Muscle layer of duodenum (tissue), 2 donors: ENCODE results near the gene LAIR2.
"Not testable (repeated sequence)": the region's sequence is repeated elsewhere in the genome, so short reads cannot be mapped to it uniquely, and the experiment has no call there.

Experiments used
- H3K27ac ChIP-seq: one replicate; pipeline ENCODE4 v1.7.0; 2013; ENCODE audit warnings: mild to moderate bottlenecking, low read length
- H3K27me3 ChIP-seq: one replicate; pipeline ENCODE4 v1.7.0; 2013; ENCODE audit warnings: low read depth, mild to moderate bottlenecking, control low read depth, low read length
- H3K36me3 ChIP-seq, 2 donors: one replicate each; pipeline ENCODE4 v1.7.0; 2013; ENCODE audit warnings: low read length in 2 of 2, control low read depth in 1 of 2, mild to moderate bottlenecking in 1 of 2; ENCODE audit not compliant: insufficient read depth in 2 of 2, control insufficient read depth in 1 of 2
- H3K4me1 ChIP-seq, 2 donors: one replicate each; pipeline ENCODE4 v1.7.0; 2013; ENCODE audit warnings: low read length in 2 of 2, mild to moderate bottlenecking in 2 of 2, control low read depth in 1 of 2, moderate library complexity in 1 of 2; ENCODE audit not compliant: insufficient read depth in 2 of 2, control insufficient read depth in 1 of 2
- H3K4me3 ChIP-seq, 2 donors: one replicate each; pipeline ENCODE4 v1.7.0; 2013; ENCODE audit warnings: low read length in 2 of 2, low read depth in 1 of 2, mild to moderate bottlenecking in 1 of 2
- H3K9me3 ChIP-seq, 2 donors: one replicate each; pipeline ENCODE4 v1.7.0; 2013; ENCODE audit warnings: low read length in 2 of 2, control low read depth in 1 of 2, mild to moderate bottlenecking in 1 of 2; ENCODE audit not compliant: control insufficient read depth in 1 of 2
- donor health status: healthy.

LAIR2 gene

DNA sequence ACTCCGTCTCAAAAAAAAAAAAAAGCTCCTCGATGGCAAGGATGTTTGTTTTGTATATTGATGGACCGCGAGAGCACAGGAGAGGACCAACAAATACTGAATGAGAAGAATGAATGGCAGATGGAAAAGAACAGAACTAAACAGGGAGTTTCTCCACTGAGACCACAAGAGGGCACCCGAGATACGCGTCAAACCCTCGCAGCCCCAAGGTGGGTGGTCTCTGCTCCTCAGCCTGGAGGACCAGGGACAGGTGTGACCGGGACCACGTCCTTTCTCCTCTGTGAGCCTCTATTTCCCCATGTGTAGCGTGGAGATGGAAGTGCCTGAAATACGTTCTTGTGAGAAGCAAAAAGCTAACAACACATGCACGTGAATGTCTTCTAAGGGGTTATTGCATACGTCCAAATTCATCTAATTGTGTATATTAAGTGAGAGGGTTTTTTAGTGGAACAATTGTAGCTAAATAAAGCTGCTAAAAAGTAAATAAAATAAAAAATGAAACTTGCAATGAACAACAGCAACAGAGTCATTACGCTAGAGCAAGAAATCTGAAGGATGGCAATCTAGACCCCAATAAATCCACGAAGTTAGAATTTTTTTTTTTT, 21.2 kb upstream of the LAIR2 start:
- H3K4me3 ChIP-seq, result no peak overlapping the region
- no peaks in the 10 kb centered on the region for H3K4me1 ChIP-seq
- no peaks in the 10 kb centered on the region for H3K9me3 ChIP-seq
- H3K36me3 ChIP-seq, result no peaks in the 10 kb centered on the region
- peaks cover 3% of the 10 kb centered on the region for H3K27me3 ChIP-seq
- no peak overlapping the region for H3K27ac ChIP-seq

DNA sequence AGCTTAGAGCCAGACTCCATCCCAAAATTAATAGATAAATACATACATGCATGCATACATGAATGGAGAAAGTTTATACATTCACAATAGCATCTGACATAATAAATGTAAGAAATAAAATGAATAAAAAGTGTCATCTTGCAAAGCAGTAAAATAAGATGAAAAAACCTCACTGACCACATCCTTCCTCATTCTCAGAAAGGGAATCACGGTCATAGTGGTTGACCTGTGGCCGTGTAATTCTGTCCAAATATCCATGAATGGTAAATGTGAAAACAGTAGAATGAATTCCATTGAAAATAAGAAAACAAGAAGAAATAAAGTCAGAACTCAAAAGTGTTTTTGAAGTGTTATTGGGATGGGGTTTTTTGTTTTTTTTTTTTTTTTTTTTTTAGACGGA, 19.7 kb upstream of the LAIR2 start:
- no peaks in the 10 kb centered on the region for H3K9me3 ChIP-seq
- H3K27me3 ChIP-seq, result peaks cover 3% of the 10 kb centered on the region

DNA sequence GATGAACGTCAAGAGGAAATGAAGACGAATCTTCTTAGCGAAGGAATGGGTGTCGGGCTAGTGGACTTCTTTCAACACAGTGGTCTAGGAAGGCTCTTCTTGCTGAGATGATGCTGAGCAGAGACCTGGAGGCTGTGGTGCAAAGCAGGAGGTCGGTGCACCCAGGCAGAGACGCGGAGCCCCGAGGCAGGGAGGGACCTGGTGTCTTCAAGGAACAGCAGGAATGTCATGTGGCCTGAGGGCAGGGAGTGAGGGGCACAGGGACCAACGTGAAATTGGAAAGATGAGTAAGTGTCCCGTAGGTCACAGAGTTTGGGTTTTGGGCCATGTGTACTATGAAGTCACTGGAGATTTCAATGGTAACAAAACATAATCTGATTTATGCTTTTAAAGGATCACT, 18.2 kb upstream of the LAIR2 start:
- Histone ChIP-seq H3K36me3 (no peaks in the 10 kb centered on the region), H3K9me3 (no peaks in the 10 kb centered on the region), H3K27me3 (peaks cover 3% of the 10 kb centered on the region), H3K4me1 (no peaks in the 10 kb centered on the region), H3K4me3 (no peak overlapping the region), H3K27ac (no peak overlapping the region)

More for the DNA sequence above, 19.7 kb upstream of the LAIR2 start:
- H3K27ac ChIP-seq, result no peak overlapping the region
- no peaks in the 10 kb centered on the region for H3K4me1 ChIP-seq
- H3K36me3 ChIP-seq, result no peaks in the 10 kb centered on the region
- H3K4me3 ChIP-seq, result no peak overlapping the region

DNA sequence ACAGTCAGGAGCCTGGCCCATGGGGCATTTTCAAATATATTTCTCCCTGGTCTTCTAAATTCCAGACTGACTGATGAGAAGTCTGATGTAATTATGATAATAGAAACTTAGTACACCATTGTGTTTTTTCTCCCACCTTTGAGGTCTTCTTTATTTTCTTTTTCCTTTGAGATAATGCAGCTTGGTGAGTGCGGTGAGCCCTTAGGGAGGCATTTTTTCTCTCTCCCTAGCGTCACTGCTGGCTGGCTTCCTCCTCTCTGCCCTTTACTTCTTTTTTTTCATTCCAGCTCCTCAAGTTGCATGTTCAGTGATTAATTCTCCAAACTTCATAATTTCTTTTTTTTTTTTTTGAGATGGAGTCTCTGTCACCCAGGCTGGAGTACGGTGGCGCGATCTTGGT, 16.8 kb upstream of the LAIR2 start:
- Histone ChIP-seq H3K36me3 (no peaks in the 10 kb centered on the region), H3K9me3 (no peaks in the 10 kb centered on the region), H3K4me3 (no peak overlapping the region), H3K27ac (no peak overlapping the region), H3K4me1 (no peaks in the 10 kb centered on the region), H3K27me3 (peaks cover 3% of the 10 kb centered on the region)

DNA sequence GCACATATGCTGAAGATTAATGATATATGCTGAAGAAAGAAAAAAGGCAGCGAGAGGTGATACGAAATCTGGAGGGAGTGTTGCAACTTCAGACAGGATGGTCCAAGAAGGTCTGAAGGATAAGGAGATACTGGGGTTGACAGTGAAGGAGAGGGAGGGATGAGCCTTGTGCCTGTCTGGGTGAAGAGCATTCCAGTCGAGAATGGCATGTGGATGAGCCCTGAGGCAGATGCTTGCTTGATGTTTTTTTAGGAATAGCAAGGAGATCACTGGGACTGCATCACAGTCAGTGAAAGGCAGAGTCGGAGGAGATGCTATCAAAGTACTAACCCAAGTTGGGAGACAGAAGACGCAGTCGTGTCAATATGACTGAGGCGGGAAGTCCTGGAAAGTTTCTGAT, 13.3 kb upstream of the LAIR2 start:
- Histone ChIP-seq H3K4me3 (no peak overlapping the region), H3K27ac (no peak overlapping the region), H3K9me3 (no peaks in the 10 kb centered on the region), H3K36me3 (no peaks in the 10 kb centered on the region), H3K4me1 (no peaks in the 10 kb centered on the region), H3K27me3 (peaks cover under 1% of the 10 kb centered on the region)

DNA sequence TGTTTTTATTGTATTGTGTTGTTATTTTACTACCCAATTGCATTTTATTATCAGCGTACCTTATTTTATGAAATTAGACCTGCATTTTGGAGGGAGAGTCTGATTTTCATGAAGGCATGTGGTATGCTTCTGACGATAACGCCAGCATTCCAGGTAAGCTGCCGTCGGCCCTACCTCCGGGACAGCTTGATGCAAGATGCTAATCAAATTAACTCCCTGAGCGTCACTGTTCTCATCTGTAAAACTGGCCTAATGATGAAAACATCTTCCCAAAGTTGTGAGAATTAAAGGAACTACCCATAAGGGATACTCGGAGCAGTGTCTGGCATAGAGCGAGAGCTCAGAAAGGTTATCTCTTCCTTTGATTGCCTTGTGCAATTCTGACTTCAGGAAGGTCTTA, 12.9 kb upstream of the LAIR2 start:
- Histone ChIP-seq H3K27ac (no peak overlapping the region), H3K36me3 (no peaks in the 10 kb centered on the region), H3K9me3 (no peaks in the 10 kb centered on the region), H3K4me3 (no peak overlapping the region), H3K4me1 (no peaks in the 10 kb centered on the region), H3K27me3 (no peaks in the 10 kb centered on the region)

DNA sequence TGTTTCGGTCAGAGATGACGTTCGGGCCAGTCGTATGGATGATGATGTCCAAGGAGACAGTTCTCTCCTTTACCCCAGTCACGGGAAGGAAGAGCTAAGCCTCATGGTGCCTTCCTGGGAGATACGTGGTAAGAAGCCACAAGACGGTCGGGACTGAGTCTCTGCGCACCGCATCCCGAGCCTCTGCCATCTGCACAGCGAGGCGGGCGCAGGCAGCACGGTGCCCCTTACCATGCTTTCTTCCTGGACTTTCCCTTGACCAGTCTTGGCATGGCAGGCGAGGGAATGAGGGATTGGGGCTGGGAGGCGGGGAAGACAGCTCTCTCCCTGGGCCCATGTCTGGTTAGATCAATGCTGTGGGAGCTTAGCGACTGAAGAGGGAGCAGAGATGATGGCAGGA, 10.1 kb upstream of the LAIR2 start:
- H3K27me3 ChIP-seq, result peaks cover 4% of the 10 kb centered on the region
- H3K4me1 ChIP-seq, result no peaks in the 10 kb centered on the region
- no peaks in the 10 kb centered on the region for H3K9me3 ChIP-seq
- no peaks in the 10 kb centered on the region for H3K36me3 ChIP-seq
- H3K27ac ChIP-seq, result no peak overlapping the region
- H3K4me3 ChIP-seq, result no peak overlapping the region

DNA sequence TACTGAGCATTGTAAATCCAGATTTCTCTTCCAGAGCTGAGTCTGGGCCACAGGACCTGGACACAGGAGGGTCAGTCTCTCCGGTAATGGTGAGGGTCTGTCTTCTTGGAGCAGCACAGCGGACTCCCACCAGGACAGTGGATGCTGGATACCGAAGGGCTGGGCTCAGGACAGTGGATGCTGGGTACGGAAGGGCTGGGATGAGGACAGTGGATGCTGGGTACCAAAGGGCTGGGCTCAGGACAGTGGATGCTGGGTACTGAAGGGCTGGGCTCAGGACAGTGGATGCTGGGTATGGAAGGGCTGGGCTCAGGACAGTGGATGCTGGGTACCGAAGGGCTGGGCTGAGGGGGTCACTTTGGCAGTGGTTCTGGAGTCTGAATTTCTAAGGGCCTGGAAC, 9.6 kb upstream of the LAIR2 start:
- H3K27me3 ChIP-seq, H3K27ac ChIP-seq, H3K4me1 ChIP-seq, H3K4me3 ChIP-seq, H3K9me3 ChIP-seq, H3K36me3 ChIP-seq: not testable (repeated sequence)

DNA sequence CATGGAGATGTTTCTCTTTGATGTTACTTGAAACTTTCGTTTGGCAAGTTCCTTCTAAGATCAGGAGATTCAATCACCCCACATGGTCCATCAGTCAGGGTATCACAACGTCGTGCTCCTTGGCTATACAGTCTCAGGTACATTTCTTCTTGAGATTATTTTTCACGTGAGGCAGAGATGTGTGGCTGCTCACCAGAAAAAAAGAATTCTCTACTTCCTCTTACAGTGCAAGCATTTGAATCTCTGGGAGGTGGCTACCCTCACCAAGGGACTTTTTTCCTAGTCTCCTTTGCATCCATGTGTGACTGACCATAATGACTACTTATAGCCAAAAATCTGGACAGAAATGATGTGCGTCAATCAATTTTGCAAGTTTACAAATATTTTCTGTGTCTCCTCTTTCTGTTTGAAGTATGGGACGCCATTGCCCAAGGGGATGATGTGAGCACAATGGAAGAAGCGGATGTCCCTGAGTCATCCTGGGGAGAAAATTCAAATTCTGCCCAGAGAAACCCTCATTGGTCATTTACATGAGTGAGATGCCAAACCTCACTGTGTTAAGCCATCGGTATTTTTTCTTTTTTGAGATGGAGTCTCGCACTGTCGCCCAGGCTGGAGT, 8.6 kb upstream of the LAIR2 start:
- Histone ChIP-seq H3K9me3 (no peaks in the 10 kb centered on the region), H3K27ac (no peak overlapping the region), H3K27me3 (peaks cover 4% of the 10 kb centered on the region)

DNA sequence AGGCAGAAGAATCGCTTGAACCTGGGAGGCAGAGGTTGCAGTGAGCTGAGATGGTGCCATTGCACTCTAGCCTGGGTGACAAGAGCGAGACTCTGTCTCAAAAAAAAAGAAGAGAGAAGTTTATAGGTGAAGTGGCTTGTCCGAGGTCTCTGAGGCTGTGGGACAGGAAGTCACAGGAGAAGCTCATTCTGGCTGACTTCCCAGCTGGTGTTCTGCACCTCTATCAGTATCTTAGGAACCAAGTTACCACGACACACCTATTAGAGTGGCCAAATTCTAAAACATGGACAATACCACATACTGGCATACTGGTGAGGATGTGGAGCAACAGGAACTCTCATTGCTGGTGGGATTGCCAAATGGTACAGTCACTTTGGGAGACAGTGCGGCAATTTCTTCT, 7.3 kb upstream of the LAIR2 start:
- H3K4me1 ChIP-seq, H3K9me3 ChIP-seq, H3K4me3 ChIP-seq, H3K27ac ChIP-seq, H3K27me3 ChIP-seq, H3K36me3 ChIP-seq: not testable (repeated sequence)

More for the DNA sequence above, 8.6 kb upstream of the LAIR2 start:
- no peak overlapping the region for H3K4me3 ChIP-seq
- H3K36me3 ChIP-seq, result no peaks in the 10 kb centered on the region
- no peaks in the 10 kb centered on the region for H3K4me1 ChIP-seq

DNA sequence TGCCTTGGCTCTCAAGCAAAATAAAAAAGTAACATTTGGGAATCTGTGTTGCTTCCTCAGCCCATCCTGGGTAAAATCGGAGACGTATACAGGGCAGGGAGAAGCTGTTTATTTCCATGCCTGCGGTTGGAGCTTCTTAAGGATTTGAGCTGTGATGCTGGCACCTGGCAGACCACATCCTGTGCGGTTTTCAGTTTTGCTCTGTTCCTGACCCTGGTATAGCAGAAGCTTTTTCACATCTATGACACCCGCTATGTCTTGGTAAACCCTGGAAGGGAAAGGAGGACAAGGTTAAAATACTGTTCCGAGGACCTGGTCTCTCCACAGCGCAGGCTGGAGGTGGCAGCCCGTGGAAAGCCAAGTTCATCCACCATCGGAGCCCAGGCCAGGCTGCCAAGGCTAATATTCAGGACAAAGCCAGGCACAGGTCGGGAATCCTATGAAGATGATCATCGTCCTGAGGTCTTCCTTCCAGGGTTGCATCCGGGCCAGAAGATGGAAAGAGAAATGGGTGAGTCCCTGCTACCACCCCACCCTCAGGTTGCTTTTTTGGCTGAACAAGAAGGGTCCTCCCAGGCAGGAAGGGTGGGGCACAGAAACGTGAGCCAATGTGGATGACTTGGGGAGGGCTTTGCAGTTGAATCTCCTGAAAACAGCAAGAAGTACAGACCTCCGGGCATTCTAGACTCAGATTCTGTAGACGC, 4.7 kb upstream of the LAIR2 start:
- H3K4me3 ChIP-seq, H3K36me3 ChIP-seq, H3K4me1 ChIP-seq, H3K27me3 ChIP-seq, H3K9me3 ChIP-seq, H3K27ac ChIP-seq: not testable (repeated sequence)

DNA sequence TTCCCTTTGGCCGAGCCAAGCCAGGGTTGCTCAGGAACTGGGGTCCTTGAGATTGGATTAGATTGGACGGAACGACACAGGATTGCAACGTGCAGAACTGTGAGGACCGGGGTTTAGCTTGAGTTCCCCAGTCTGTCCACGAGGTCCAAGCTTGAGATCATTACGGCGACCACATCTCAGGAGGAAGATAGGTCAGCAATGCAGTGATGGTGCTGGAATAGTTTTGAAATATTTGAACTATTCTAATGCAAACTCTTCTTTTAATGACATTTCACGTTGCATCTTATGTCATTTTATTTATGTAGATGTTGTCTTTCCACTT, 4.2 kb upstream of the LAIR2 start:
- H3K4me1 ChIP-seq, H3K4me3 ChIP-seq, H3K27ac ChIP-seq, H3K9me3 ChIP-seq, H3K36me3 ChIP-seq, H3K27me3 ChIP-seq: not testable (repeated sequence)
